Activated T-helper 17 cell treated with anti-CD3 and anti-CD28 coated beads, Interleukin-2, amount 50 U/mL, for 72 hours (primary cell): ENCODE measurements around the gene HTR3A. TPM values are rescaled to one million over a fixed set of nuclear protein-coding genes. Genes with fewer than 3 reads are reported as not detected.
"Not testable (repeated sequence)": the region's sequence is repeated elsewhere in the genome, so short reads cannot be mapped to it uniquely, and the experiment has no call there.

ENCODE experiments used
- ATAC-seq: fragments of 150-1000 bp; cut with Tn5 transposase; replicated peaks from 2 replicates; pipeline ENCODE4 v1.10.0; 2021; ENCODE audit warnings: mild to moderate bottlenecking, moderate library complexity
- H3K27ac Mint-ChIP-seq: one replicate; pipeline ENCODE4 v1.8.0; 2022; ENCODE audit warnings: mixed read lengths
- H3K27me3 Mint-ChIP-seq: one replicate; pipeline ENCODE4 v1.8.0; 2022; ENCODE audit warnings: mixed read lengths
- H3K36me3 Mint-ChIP-seq: one replicate; pipeline ENCODE4 v1.8.0; 2022; ENCODE audit warnings: low read depth, mild to moderate bottlenecking, mixed read lengths
- H3K4me1 Mint-ChIP-seq: one replicate; pipeline ENCODE4 v1.8.0; 2022; ENCODE audit warnings: mixed read lengths
- H3K4me3 Mint-ChIP-seq: one replicate; pipeline ENCODE4 v1.8.0; 2022; ENCODE audit warnings: mild to moderate bottlenecking, mixed read lengths
- H3K9me3 Mint-ChIP-seq: one replicate; pipeline ENCODE4 v1.8.0; 2022; ENCODE audit warnings: mixed read lengths
- total RNA-seq, 2 donors: library from RNA; stranded (reverse); gene quantifications; one replicate each; pipeline ENCODE4 v1.2.3, GENCODE V29; 2022

Gene HTR3A
- total RNA-seq: not detected

- no peak within 1 kb of the TSS for H3K27ac Mint-ChIP-seq
- H3K4me3 Mint-ChIP-seq: no peak within 1 kb of the TSS
- H3K27me3 Mint-ChIP-seq: peaks cover 17% of the 10 kb centered on the region
- no peaks in the 10 kb centered on the region for H3K9me3 Mint-ChIP-seq
- no peaks in the 10 kb centered on the region for H3K36me3 Mint-ChIP-seq
- H3K4me1 Mint-ChIP-seq: no peaks in the 10 kb centered on the region
- no peak for ATAC-seq
Observed at GRCh38 chr11:113974741-113975470, at the start of gene HTR3A. Gene HTR3A (plus strand): TSS chr11:113975108. CDS start chr11:113975326, 218 bp downstream.

GRCh38 chr11:113926273-113927197 is 48.4 kb upstream of the HTR3A start:
- Mint-ChIP-seq H3K9me3 (no peaks in the 10 kb centered on the region), H3K36me3 (no peaks in the 10 kb centered on the region), H3K27ac (no peak overlapping the region), H3K27me3 (peaks cover 5% of the 10 kb centered on the region), H3K4me1 (no peaks in the 10 kb centered on the region), H3K4me3 (no peak overlapping the region)
- no peak for ATAC-seq

DNA sequence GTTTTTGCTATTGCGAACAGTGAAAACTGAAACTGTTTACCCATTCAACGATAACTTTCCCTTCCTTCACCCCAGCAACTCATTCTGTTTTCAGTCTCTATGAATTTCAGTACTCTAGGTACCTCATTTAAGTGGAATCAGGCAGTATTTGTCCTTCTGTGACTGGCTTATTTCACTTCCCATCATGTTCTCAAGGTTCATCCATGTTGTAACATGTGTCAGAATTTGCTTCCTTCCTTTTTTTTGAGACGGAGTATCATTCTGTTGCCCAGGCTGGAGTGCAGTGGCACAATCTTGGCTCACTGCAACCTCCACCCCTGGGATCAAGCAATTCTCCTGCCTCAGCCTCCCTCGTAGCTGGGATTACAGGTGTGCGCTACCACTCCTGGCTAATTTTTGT is 46.6 kb upstream of the HTR3A start:
- H3K27me3 Mint-ChIP-seq: peaks cover 11% of the 10 kb centered on the region
- H3K9me3 Mint-ChIP-seq: no peaks in the 10 kb centered on the region

DNA sequence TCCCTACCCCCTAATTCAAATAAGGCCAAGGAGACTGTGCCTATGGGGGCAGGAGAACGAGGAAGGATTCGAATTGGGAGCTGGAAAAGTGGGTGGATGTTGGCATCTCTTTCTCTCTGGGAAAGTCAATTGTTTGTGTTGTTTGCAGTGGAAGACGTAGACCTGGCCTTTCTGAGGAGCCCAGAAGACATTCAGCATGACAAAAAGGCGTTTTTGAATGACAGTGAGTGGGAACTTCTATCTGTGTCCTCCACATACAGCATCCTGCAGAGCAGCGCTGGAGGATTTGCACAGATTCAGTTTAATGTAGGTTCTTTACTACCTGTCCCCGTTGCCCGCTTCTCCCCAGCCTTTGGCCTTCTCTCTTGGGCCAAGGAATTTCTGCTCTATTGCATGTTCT is 42.1 kb upstream of the HTR3A start:
- ATAC-seq: no peak
- Mint-ChIP-seq H3K27me3 (peaks cover 11% of the 10 kb centered on the region), H3K4me3 (no peak overlapping the region), H3K27ac (no peak overlapping the region), H3K36me3 (no peaks in the 10 kb centered on the region), H3K4me1 (no peaks in the 10 kb centered on the region), H3K9me3 (no peaks in the 10 kb centered on the region)

More for the DNA sequence above, 46.6 kb upstream of the HTR3A start:
- no peaks in the 10 kb centered on the region for H3K36me3 Mint-ChIP-seq
- no peak for ATAC-seq
- H3K27ac Mint-ChIP-seq: no peak overlapping the region
- no peaks in the 10 kb centered on the region for H3K4me1 Mint-ChIP-seq
- no peak overlapping the region for H3K4me3 Mint-ChIP-seq

DNA sequence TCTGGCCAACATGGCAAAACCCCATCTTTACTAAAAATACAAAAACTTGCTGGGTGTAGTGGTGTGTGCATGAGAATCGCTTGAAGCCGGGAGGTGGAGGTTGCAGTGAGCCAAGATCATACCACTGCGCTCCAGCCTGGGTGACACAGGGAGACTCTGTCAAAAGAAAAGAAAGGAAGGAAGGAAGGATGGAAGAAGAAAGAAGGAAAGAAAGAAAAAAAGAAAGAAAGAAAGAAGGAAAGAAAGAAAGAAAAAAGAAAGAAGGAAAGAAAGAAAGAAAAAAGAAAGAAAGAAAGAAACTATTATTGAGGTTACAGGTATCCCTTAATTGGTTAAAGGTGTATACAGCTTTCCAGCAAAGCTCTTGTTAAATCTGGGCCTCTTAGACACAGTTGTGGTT is 40.7 kb upstream of the HTR3A start:
- not testable (repeated sequence) for H3K27ac Mint-ChIP-seq, H3K36me3 Mint-ChIP-seq, H3K4me3 Mint-ChIP-seq, H3K9me3 Mint-ChIP-seq, ATAC-seq, H3K4me1 Mint-ChIP-seq
- H3K27me3 Mint-ChIP-seq: peaks cover 11% of the 10 kb centered on the region

- no peak overlapping the region for H3K4me3 Mint-ChIP-seq
- H3K4me1 Mint-ChIP-seq: no peaks in the 10 kb centered on the region
- ATAC-seq: no peak
- H3K36me3 Mint-ChIP-seq: no peaks in the 10 kb centered on the region
- no peaks in the 10 kb centered on the region for H3K9me3 Mint-ChIP-seq
- no peak overlapping the region for H3K27ac Mint-ChIP-seq
- H3K27me3 Mint-ChIP-seq: peaks cover 11% of the 10 kb centered on the region
Observed at GRCh38 chr11:113934761-113935160, 40.1 kb upstream of the HTR3A start.

GRCh38 chr11:113935858-113936257 is 39.0 kb upstream of the HTR3A start:
- H3K4me3 Mint-ChIP-seq: no peak overlapping the region
- no peak for ATAC-seq
- no peaks in the 10 kb centered on the region for H3K9me3 Mint-ChIP-seq
- H3K4me1 Mint-ChIP-seq: no peaks in the 10 kb centered on the region
- H3K27me3 Mint-ChIP-seq: peaks cover 11% of the 10 kb centered on the region
- no peaks in the 10 kb centered on the region for H3K36me3 Mint-ChIP-seq
- H3K27ac Mint-ChIP-seq: no peak overlapping the region

- H3K36me3 Mint-ChIP-seq: no peaks in the 10 kb centered on the region
- H3K27me3 Mint-ChIP-seq: no peaks in the 10 kb centered on the region
- no peaks in the 10 kb centered on the region for H3K4me1 Mint-ChIP-seq
- no peak overlapping the region for H3K4me3 Mint-ChIP-seq
- H3K9me3 Mint-ChIP-seq: no peaks in the 10 kb centered on the region
- no peak overlapping the region for H3K27ac Mint-ChIP-seq
- no peak for ATAC-seq
Observed at GRCh38 chr11:113937918-113938317, 37.0 kb upstream of the HTR3A start.

GRCh38 chr11:113942256-113942655 is 32.7 kb upstream of the HTR3A start:
- no peak overlapping the region for H3K27ac Mint-ChIP-seq
- H3K36me3 Mint-ChIP-seq: no peaks in the 10 kb centered on the region
- no peak for ATAC-seq
- no peak overlapping the region for H3K4me3 Mint-ChIP-seq
- no peaks in the 10 kb centered on the region for H3K9me3 Mint-ChIP-seq
- peaks cover 4% of the 10 kb centered on the region for H3K27me3 Mint-ChIP-seq
- H3K4me1 Mint-ChIP-seq: no peaks in the 10 kb centered on the region

- not testable (repeated sequence) for ATAC-seq
Observed at GRCh38 chr11:113946162-113946561, 28.7 kb upstream of the HTR3A start.

GRCh38 chr11:113947994-113948393 is 26.9 kb upstream of the HTR3A start:
- no peak for ATAC-seq
- no peaks in the 10 kb centered on the region for H3K9me3 Mint-ChIP-seq
- H3K27me3 Mint-ChIP-seq: peaks cover 29% of the 10 kb centered on the region
- H3K4me1 Mint-ChIP-seq: no peaks in the 10 kb centered on the region
- H3K36me3 Mint-ChIP-seq: no peaks in the 10 kb centered on the region
- H3K27ac Mint-ChIP-seq: no peak overlapping the region
- no peak overlapping the region for H3K4me3 Mint-ChIP-seq

More at GRCh38 chr11:113946162-113946561, 28.7 kb upstream of the HTR3A start:
- not testable (repeated sequence) for H3K4me1 Mint-ChIP-seq, H3K4me3 Mint-ChIP-seq, H3K27ac Mint-ChIP-seq, H3K36me3 Mint-ChIP-seq, H3K9me3 Mint-ChIP-seq
- peaks cover 18% of the 10 kb centered on the region for H3K27me3 Mint-ChIP-seq

- Mint-ChIP-seq H3K27me3 (peaks cover 36% of the 10 kb centered on the region), H3K4me1 (no peaks in the 10 kb centered on the region), H3K36me3 (no peaks in the 10 kb centered on the region)
Observed at GRCh38 chr11:113949891-113950290, 25.0 kb upstream of the HTR3A start.

DNA sequence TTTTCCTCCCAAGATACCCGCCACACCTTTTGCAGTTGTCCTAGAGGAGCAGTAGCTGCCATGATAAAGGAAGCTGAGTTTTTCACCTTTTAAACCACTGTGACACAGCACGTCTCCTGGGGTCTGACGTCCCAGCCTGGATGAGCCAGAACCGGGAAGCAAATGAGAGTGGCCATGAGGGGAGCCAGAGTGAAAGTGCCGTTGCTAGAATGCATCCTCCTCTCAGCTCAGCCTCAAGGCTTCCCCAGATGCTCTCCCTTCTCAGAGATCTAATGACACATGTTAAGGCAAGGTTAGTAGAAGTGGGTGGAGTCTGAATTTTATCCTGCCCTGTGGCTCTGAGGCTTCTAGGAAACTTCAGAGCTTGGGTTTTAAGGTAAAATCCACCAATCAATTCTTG is 23.4 kb upstream of the HTR3A start:
- H3K4me1 Mint-ChIP-seq: no peaks in the 10 kb centered on the region
- no peak for ATAC-seq
- H3K27ac Mint-ChIP-seq: no peak overlapping the region
- peaks cover 36% of the 10 kb centered on the region for H3K27me3 Mint-ChIP-seq
- H3K36me3 Mint-ChIP-seq: no peaks in the 10 kb centered on the region
- H3K4me3 Mint-ChIP-seq: no peak overlapping the region
- H3K9me3 Mint-ChIP-seq: no peaks in the 10 kb centered on the region

More at GRCh38 chr11:113949891-113950290, 25.0 kb upstream of the HTR3A start:
- Mint-ChIP-seq H3K4me3 (no peak overlapping the region), H3K9me3 (no peaks in the 10 kb centered on the region), H3K27ac (no peak overlapping the region)
- ATAC-seq: no peak

GRCh38 chr11:113952070-113952469 is 22.8 kb upstream of the HTR3A start:
- no peak overlapping the region for H3K4me3 Mint-ChIP-seq

GRCh38 chr11:113952588-113952987 is 22.3 kb upstream of the HTR3A start:
- H3K9me3 Mint-ChIP-seq: no peaks in the 10 kb centered on the region
- peaks cover 32% of the 10 kb centered on the region for H3K27me3 Mint-ChIP-seq
- H3K27ac Mint-ChIP-seq: no peak overlapping the region
- no peak for ATAC-seq
- no peaks in the 10 kb centered on the region for H3K36me3 Mint-ChIP-seq
- H3K4me3 Mint-ChIP-seq: no peak overlapping the region
- no peaks in the 10 kb centered on the region for H3K4me1 Mint-ChIP-seq

More at GRCh38 chr11:113952070-113952469, 22.8 kb upstream of the HTR3A start:
- no peaks in the 10 kb centered on the region for H3K9me3 Mint-ChIP-seq
- no peak for ATAC-seq
- no peaks in the 10 kb centered on the region for H3K4me1 Mint-ChIP-seq
- H3K27me3 Mint-ChIP-seq: peaks cover 32% of the 10 kb centered on the region
- H3K36me3 Mint-ChIP-seq: no peaks in the 10 kb centered on the region
- H3K27ac Mint-ChIP-seq: no peak overlapping the region
